ENCODE results near the gene CHRNB2.

The CHRNB2 gene

GRCh38 chr1:154589780-154590179 lies 22.2 kb downstream of the CHRNB2 start:
- H3K36me3 ChIP-seq (ENCODE audit: control insufficient read depth, insufficient read depth, low read length): no peaks in the 10 kb centered on the region
- no peak overlapping the region for H2AFZ ChIP-seq

GRCh38 chr1:154590756-154591155 lies 23.2 kb downstream of the CHRNB2 start:
- H3K27ac ChIP-seq: peak overlapping the region; percentile 51
- H3K27me3 ChIP-seq (ENCODE audit: control insufficient read depth, insufficient read depth, low read length): no peaks in the 10 kb centered on the region
- H3K9ac ChIP-seq: no peak overlapping the region
- no peak overlapping the region for H3K4me2 ChIP-seq (ENCODE audit: low read length)
- H2AFZ ChIP-seq: no peak overlapping the region
- no peaks in the 10 kb centered on the region for H3K36me3 ChIP-seq (ENCODE audit: control insufficient read depth, insufficient read depth, low read length)
- TF ChIP-seq CTCF (IDR thresholded peaks at IDR 0.05): no peak
- no peak overlapping the region for H3K4me3 ChIP-seq (ENCODE audit: low read depth, low read length)
- H3K9me3 ChIP-seq (ENCODE audit: control insufficient read depth, low read length): no peaks in the 10 kb centered on the region
- no peaks in the 10 kb centered on the region for H3K79me2 ChIP-seq
- peaks cover 5% of the 10 kb centered on the region for H3K4me1 ChIP-seq

More at GRCh38 chr1:154589780-154590179, 22.2 kb downstream of the CHRNB2 start:
- peaks cover 5% of the 10 kb centered on the region for H3K4me1 ChIP-seq
- no peak overlapping the region for H3K4me2 ChIP-seq (ENCODE audit: low read length)
- no peak overlapping the region for H3K9ac ChIP-seq
- no peak overlapping the region for H3K27ac ChIP-seq
- TF ChIP-seq CTCF (IDR thresholded peaks at IDR 0.05): no peak
- H3K4me3 ChIP-seq (ENCODE audit: low read depth, low read length): no peak overlapping the region
- no peaks in the 10 kb centered on the region for H3K27me3 ChIP-seq (ENCODE audit: control insufficient read depth, insufficient read depth, low read length)
- H3K9me3 ChIP-seq (ENCODE audit: control insufficient read depth, low read length): no peaks in the 10 kb centered on the region
- no peaks in the 10 kb centered on the region for H3K79me2 ChIP-seq

- H3K9me3 ChIP-seq (ENCODE audit: control insufficient read depth, low read length): no peaks in the 10 kb centered on the region
- H3K36me3 ChIP-seq (ENCODE audit: control insufficient read depth, insufficient read depth, low read length): no peaks in the 10 kb centered on the region
- H3K4me1 ChIP-seq: peaks cover 5% of the 10 kb centered on the region
- H2AFZ ChIP-seq: no peak overlapping the region
- no peak overlapping the region for H3K4me3 ChIP-seq (ENCODE audit: low read depth, low read length)
- H3K4me2 ChIP-seq (ENCODE audit: low read length): no peak overlapping the region
- no peak for TF ChIP-seq CTCF (IDR thresholded peaks at IDR 0.05)
- H3K9ac ChIP-seq: no peak overlapping the region
- no peaks in the 10 kb centered on the region for H3K79me2 ChIP-seq
- no peaks in the 10 kb centered on the region for H3K27me3 ChIP-seq (ENCODE audit: control insufficient read depth, insufficient read depth, low read length)
- H3K27ac ChIP-seq: peak overlapping the region; percentile 51
These were observed 23.6 kb downstream of the CHRNB2 start for GRCh38 chr1:154591206-154591605.

- no peak overlapping the region for H2AFZ ChIP-seq
- H3K4me3 ChIP-seq (ENCODE audit: low read depth, low read length): no peak overlapping the region
- H3K27me3 ChIP-seq (ENCODE audit: control insufficient read depth, insufficient read depth, low read length): no peaks in the 10 kb centered on the region
- no peaks in the 10 kb centered on the region for H3K9me3 ChIP-seq (ENCODE audit: control insufficient read depth, low read length)
- H3K36me3 ChIP-seq (ENCODE audit: control insufficient read depth, insufficient read depth, low read length): no peaks in the 10 kb centered on the region
- H3K4me2 ChIP-seq (ENCODE audit: low read length): no peak overlapping the region
- H3K79me2 ChIP-seq: no peaks in the 10 kb centered on the region
- H3K9ac ChIP-seq: no peak overlapping the region
- H3K4me1 ChIP-seq: peaks cover 5% of the 10 kb centered on the region
- no peak for TF ChIP-seq CTCF (IDR thresholded peaks at IDR 0.05)
- no peak overlapping the region for H3K27ac ChIP-seq
These were observed 25.8 kb downstream of the CHRNB2 start for GRCh38 chr1:154593390-154593789.

GRCh38 chr1:154594811-154595210 lies 27.2 kb downstream of the CHRNB2 start:
- Histone ChIP-seq H3K4me2 (ENCODE audit: low read length) (no peak overlapping the region), H3K9ac (no peak overlapping the region), H2AFZ (no peak overlapping the region), H3K4me1 (peaks cover 5% of the 10 kb centered on the region), H3K27me3 (ENCODE audit: control insufficient read depth, insufficient read depth, low read length) (no peaks in the 10 kb centered on the region), H3K4me3 (ENCODE audit: low read depth, low read length) (no peak overlapping the region), H3K27ac (no peak overlapping the region), H3K36me3 (ENCODE audit: control insufficient read depth, insufficient read depth, low read length) (no peaks in the 10 kb centered on the region), H3K9me3 (ENCODE audit: control insufficient read depth, low read length) (no peaks in the 10 kb centered on the region), H3K79me2 (no peaks in the 10 kb centered on the region)
- TF ChIP-seq CTCF (IDR thresholded peaks at IDR 0.05): no peak

All from parathyroid adenoma (tissue), 2 donors.